HG02870 (cell line): Measurements from ENCODE around the gene PCDH15.

Source experiments
- ATAC-seq: cut with Tn5 transposase; IDR thresholded peaks from one replicate; pipeline ENCODE4 v1.9.1; 2021; ENCODE audit warnings: mild to moderate bottlenecking, moderate library complexity; ENCODE audit not compliant: unreplicated experiment

Gene PCDH15

GRCh38 chr10:54139819-54140428 lies 661.1 kb downstream of the PCDH15 start:
- ATAC-seq, result no peak

- ATAC-seq, result no peak
These were observed 663.6 kb downstream of the PCDH15 start for GRCh38 chr10:54137396-54137795.

- ATAC-seq, result no peak
These were observed 667.8 kb downstream of the PCDH15 start for GRCh38 chr10:54133203-54133602.

- ATAC-seq, result no peak
These were observed 669.2 kb downstream of the PCDH15 start for GRCh38 chr10:54131833-54132232.

GRCh38 chr10:54130394-54130793 lies 670.6 kb downstream of the PCDH15 start:
- ATAC-seq, result no peak

GRCh38 chr10:54125098-54125747 lies 675.8 kb downstream of the PCDH15 start:
- no peak for ATAC-seq

- ATAC-seq, result no peak
These were observed 676.7 kb downstream of the PCDH15 start for GRCh38 chr10:54124209-54124885.

GRCh38 chr10:54120806-54121205 lies 680.2 kb downstream of the PCDH15 start:
- ATAC-seq, result no peak

GRCh38 chr10:54108961-54109360 lies 692.1 kb downstream of the PCDH15 start:
- ATAC-seq, result no peak

GRCh38 chr10:54096892-54097291 lies 704.1 kb downstream of the PCDH15 start:
- ATAC-seq, result no peak

GRCh38 chr10:54094321-54094720 lies 706.7 kb downstream of the PCDH15 start:
- ATAC-seq, result no peak

GRCh38 chr10:54091237-54091636 lies 709.8 kb downstream of the PCDH15 start:
- no peak for ATAC-seq

GRCh38 chr10:54081950-54082349 lies 719.1 kb downstream of the PCDH15 start:
- ATAC-seq, result no peak

- no peak for ATAC-seq
These were observed 733.7 kb downstream of the PCDH15 start for GRCh38 chr10:54067361-54067760.

GRCh38 chr10:54066646-54067045 lies 734.4 kb downstream of the PCDH15 start:
- ATAC-seq, result no peak

- ATAC-seq, result no peak
These were observed 735.9 kb downstream of the PCDH15 start for GRCh38 chr10:54065106-54065505.

GRCh38 chr10:54064215-54064614 lies 736.8 kb downstream of the PCDH15 start:
- ATAC-seq, result no peak

GRCh38 chr10:54063514-54063913 lies 737.5 kb downstream of the PCDH15 start:
- ATAC-seq, result no peak

GRCh38 chr10:54060572-54060971 lies 740.5 kb downstream of the PCDH15 start:
- ATAC-seq, result no peak

GRCh38 chr10:54057357-54057756 lies 743.7 kb downstream of the PCDH15 start:
- no peak for ATAC-seq

GRCh38 chr10:54026340-54026739 lies 774.7 kb downstream of the PCDH15 start:
- ATAC-seq, result no peak

- ATAC-seq, result no peak
These were observed 789.9 kb downstream of the PCDH15 start for GRCh38 chr10:54011117-54011516.
